LHCN-M2 (cell line): ENCODE results near the gene ETV3L. TPM values are rescaled to one million over a fixed set of nuclear protein-coding genes. Genes with fewer than 3 reads are reported as not detected.

Experiments used
- DNase-seq: peaks from one replicate; pipeline ENCODE4 v3.0.0-alpha.2; 2012; ENCODE audit warnings: low read depth
- total RNA-seq: library from RNA; depleted of rRNA; stranded (reverse); fragments of >200 nt; gene quantifications from 2 replicates; pipeline ENCODE4 v1.2.3, GENCODE V29; 2014

Gene ETV3L
- total RNA-seq, 1 experiment from 2014 or later, result not detected

GRCh38 chr1:157132111-157132510, 32.5 kb upstream of the ETV3L start:
- DNase-seq, result no peak

GRCh38 chr1:157131281-157131680, 31.7 kb upstream of the ETV3L start:
- no peak for DNase-seq

GRCh38 chr1:157124855-157125254, 25.2 kb upstream of the ETV3L start:
- DNase-seq, result no peak

- DNase-seq, result no peak
These were observed 19.8 kb upstream of the ETV3L start for GRCh38 chr1:157119448-157119847.

- DNase-seq, result no peak
These were observed 19.4 kb upstream of the ETV3L start for GRCh38 chr1:157119008-157119407.

GRCh38 chr1:157117527-157118057, 18.0 kb upstream of the ETV3L start:
- no peak for DNase-seq

- DNase-seq, result no peak
These were observed 17.1 kb upstream of the ETV3L start for GRCh38 chr1:157116737-157117103.

GRCh38 chr1:157115851-157116736, 16.5 kb upstream of the ETV3L start:
- no peak for DNase-seq

GRCh38 chr1:157115429-157115838, 15.8 kb upstream of the ETV3L start:
- DNase-seq, result no peak

- no peak for DNase-seq
These were observed 14.8 kb upstream of the ETV3L start for GRCh38 chr1:157114183-157115121.

GRCh38 chr1:157113631-157114030, 14.0 kb upstream of the ETV3L start:
- no peak for DNase-seq

GRCh38 chr1:157113106-157113505, 13.5 kb upstream of the ETV3L start:
- no peak for DNase-seq

- DNase-seq, result no peak
These were observed 12.7 kb upstream of the ETV3L start for GRCh38 chr1:157112186-157112867.

- no peak for DNase-seq
These were observed 12.0 kb upstream of the ETV3L start for GRCh38 chr1:157111396-157112165.

GRCh38 chr1:157110686-157111085, 11.1 kb upstream of the ETV3L start:
- no peak for DNase-seq

- DNase-seq, result no peak
These were observed 10.4 kb upstream of the ETV3L start for GRCh38 chr1:157110003-157110402.

GRCh38 chr1:157108448-157108847, 8.8 kb upstream of the ETV3L start:
- no peak for DNase-seq

GRCh38 chr1:157107702-157108101, 8.1 kb upstream of the ETV3L start:
- no peak for DNase-seq

- no peak for DNase-seq
These were observed 7.2 kb upstream of the ETV3L start for GRCh38 chr1:157106813-157107189.

GRCh38 chr1:157105988-157106812, 6.6 kb upstream of the ETV3L start:
- DNase-seq, result peak; percentile 91
